Body of pancreas (tissue), 4 donors: ENCODE measurements around the gene CANX.

Experiments
- CTCF ChIP-seq, 7 experiments: fragments of 450-650 bp in 4 of 7; fragments of 200-600 bp in 3 of 7; sonication (generic) in 3 of 7; IDR thresholded peaks; one replicate each; pipeline ENCODE4 v1.5.1; 2016 to 2019; ENCODE audit warnings: antibody characterized with exemption in 7 of 7
- POLR2A ChIP-seq, 3 donors: fragments of 450-650 bp; IDR thresholded peaks; one replicate each; pipeline ENCODE4 v1.6.1; 2016; ENCODE audit warnings: antibody characterized with exemption in 3 of 3, mild to moderate bottlenecking in 2 of 3

DNA sequence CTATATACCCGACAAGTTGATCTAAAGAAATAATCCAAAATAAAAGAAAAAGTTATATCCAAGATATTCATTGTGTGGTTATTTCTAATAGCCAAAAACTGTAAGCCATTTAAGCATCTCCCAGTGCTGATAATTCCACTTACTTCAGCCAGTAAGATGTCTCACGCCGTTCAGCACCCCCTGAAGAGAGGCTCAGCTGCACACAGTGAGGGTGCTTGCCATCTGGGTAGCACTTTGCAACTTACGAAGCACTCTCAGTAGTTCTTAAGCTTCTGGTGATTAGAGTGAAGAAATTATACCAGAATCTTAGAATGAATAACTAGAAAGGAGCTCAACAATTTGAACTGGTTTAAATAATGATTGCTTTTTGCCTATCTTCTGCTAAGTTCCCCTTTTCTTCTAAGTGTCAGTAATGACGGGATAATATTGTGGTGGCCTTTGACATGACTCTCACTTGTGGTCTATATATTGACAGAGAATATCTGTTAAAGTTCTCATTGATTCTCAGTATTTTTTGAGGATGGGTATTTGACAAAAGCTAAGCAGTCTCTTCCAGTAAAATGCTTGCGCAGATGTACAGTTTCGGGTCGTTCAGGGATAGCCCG, 68.8 kb downstream of the CANX start:
- TF ChIP-seq POLR2A (IDR thresholded peaks at IDR 0.05) (no peak), CTCF (IDR thresholded peaks at IDR 0.05) (no peak)
